Activated CD4-positive, alpha-beta memory T cell treated with anti-CD3 and anti-CD28 coated beads, Interleukin-2, amount 10 ng/mL, durations not matched to agents 7 days and 5 days (primary cell): ENCODE results near the gene CIT. TPM values are rescaled to one million over a fixed set of nuclear protein-coding genes. Genes with fewer than 3 reads are reported as not detected.
"Not testable (repeated sequence)": the region's sequence is repeated elsewhere in the genome, so short reads cannot be mapped to it uniquely, and the experiment has no call there.

Source experiments
- CTCF ChIA-PET: fragments of 350-600 bp; sonication (Branson Sonifier 250); formaldehyde crosslinking; loops from one replicate; lab custom pipeline; 2021; ENCODE audit warnings: antibody characterized with exemption, inconsistent platforms; lab: Charles Lee
- POLR2A ChIA-PET: fragments of 350-600 bp; sonication (Branson Sonifier 250); formaldehyde crosslinking; loops from one replicate; lab custom pipeline; 2021; ENCODE audit warnings: antibody characterized with exemption; lab: Charles Lee
- DNase-seq: peaks from one replicate; pipeline ENCODE4 v3.0.0-alpha.2; 2020
- H3K27ac Mint-ChIP-seq: one replicate; pipeline ENCODE4 v1.8.0; 2021; ENCODE audit warnings: mild to moderate bottlenecking, mixed read lengths
- H3K27me3 Mint-ChIP-seq: one replicate; pipeline ENCODE4 v1.8.0; 2021; ENCODE audit warnings: mixed read lengths
- H3K36me3 Mint-ChIP-seq: one replicate; pipeline ENCODE4 v1.8.0; 2021; ENCODE audit warnings: low read depth, mixed read lengths
- H3K4me1 Mint-ChIP-seq: one replicate; pipeline ENCODE4 v1.8.0; 2021; ENCODE audit warnings: mixed read lengths
- H3K4me3 Mint-ChIP-seq: one replicate; pipeline ENCODE4 v1.8.0; 2021; ENCODE audit warnings: mild to moderate bottlenecking, mixed read lengths
- H3K9me3 Mint-ChIP-seq: one replicate; pipeline ENCODE4 v1.8.0; 2021; ENCODE audit warnings: mixed read lengths
- total RNA-seq, 2 experiments: library from RNA; stranded (reverse); gene quantifications; one replicate each; pipeline ENCODE4 v1.2.3, GENCODE V29; 2021

The CIT gene
- total RNA-seq, 2 experiments from 2014 or later, result 92.8 to 100 TPM

DNA sequence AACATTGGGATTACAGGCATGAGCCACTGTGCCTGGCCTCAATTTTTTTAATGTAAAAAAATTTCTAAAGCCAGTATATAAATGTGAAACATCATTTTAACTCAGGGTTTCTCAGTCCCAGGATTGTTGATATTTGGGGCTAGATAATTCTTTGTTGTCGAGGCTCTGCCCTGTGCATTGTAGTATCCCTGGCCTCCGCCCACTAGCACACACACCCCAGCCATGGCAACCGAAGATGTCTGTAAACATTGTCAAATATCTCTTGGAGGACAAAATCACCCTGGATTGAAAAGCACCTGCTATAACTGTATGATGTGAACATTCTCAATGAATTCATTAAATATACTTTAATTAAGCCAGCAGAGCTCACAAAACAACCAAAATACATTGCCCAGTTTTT lies 8.4 kb upstream of the CIT start:
- Mint-ChIP-seq H3K9me3 (no peaks in the 10 kb centered on the region), H3K4me1 (no peaks in the 10 kb centered on the region), H3K27me3 (peaks cover 40% of the 10 kb centered on the region), H3K36me3 (no peaks in the 10 kb centered on the region), H3K27ac (no peak overlapping the region), H3K4me3 (no peak overlapping the region)
- no peak for DNase-seq
- ChIA-PET CTCF (no interaction called here), POLR2A (no interaction called here)

DNA sequence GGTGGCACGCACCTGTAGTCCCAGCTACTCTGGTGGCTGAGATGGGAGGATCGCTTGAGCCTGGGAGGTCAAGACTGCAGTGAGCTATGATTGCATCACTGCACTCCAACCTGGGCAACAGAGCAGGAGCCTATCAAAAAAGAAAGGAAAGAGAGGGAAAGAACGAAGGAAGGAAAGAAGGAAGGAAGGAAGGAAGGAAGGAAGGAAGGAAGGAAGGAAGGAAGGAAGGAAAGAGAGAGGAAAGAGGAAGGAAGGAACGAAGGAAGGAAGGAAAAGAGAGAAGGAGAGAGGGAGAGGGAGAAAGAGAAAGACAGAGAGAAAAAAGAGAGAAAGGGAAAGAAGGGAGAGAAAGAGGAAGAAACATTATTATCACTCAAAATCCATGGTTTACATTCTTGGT lies 6.7 kb upstream of the CIT start:
- DNase-seq, H3K4me3 Mint-ChIP-seq, POLR2A ChIA-PET, H3K27ac Mint-ChIP-seq, H3K36me3 Mint-ChIP-seq, H3K4me1 Mint-ChIP-seq, H3K9me3 Mint-ChIP-seq: not testable (repeated sequence)
- CTCF ChIA-PET, result interaction anchor here (1.2 kb wide), 1 partner anchor 18 kb away, joined by 3 read pairs; no protein-coding TSS in a partner anchor
- peaks cover 36% of the 10 kb centered on the region for H3K27me3 Mint-ChIP-seq

DNA sequence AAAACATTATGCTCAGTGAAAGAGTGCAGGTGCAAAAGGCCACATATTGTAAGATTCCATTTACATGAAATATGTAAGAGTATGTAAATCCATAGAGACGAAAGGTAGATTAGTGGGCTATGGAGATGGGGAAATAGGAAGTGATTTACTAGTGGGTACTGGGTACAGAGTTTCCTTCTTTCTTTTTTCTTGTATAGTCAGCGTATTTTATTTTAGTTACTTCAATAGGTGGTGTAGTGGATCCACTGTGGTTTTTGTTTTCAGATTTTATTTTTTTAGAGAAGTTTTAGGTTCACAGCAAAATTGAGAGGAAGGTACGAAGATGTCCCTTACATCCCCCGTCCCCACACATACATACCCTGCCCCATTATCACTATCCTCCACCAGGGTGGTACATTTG lies 6.1 kb upstream of the CIT start:
- Mint-ChIP-seq H3K27me3 (peaks cover 37% of the 10 kb centered on the region), H3K4me1 (no peaks in the 10 kb centered on the region), H3K4me3 (no peak overlapping the region), H3K27ac (no peak overlapping the region), H3K36me3 (no peaks in the 10 kb centered on the region), H3K9me3 (no peaks in the 10 kb centered on the region)
- DNase-seq, result no peak
- POLR2A ChIA-PET, result no interaction called here
- CTCF ChIA-PET, result interaction anchor here (1.2 kb wide), 1 partner anchor 19 kb away, joined by 3 read pairs; no protein-coding TSS in a partner anchor

DNA sequence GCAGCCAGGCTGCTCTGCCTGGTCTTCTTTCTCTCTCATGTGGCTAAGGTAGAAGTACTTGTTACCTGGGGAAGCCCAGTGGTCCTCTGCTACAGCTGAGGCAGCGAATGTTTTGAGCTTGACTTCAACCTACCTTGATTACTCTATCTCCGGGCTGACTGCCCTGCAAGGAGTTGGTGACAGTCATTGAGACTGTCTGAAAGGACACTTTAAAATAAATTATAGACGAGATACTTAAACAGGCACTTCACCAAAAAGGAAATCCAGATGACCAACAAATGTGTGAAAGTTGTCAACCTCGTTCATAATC lies 474 bp upstream of the CIT start:
- H3K9me3 Mint-ChIP-seq, result no peaks in the 10 kb centered on the region
- peaks cover 31% of the 10 kb centered on the region for H3K36me3 Mint-ChIP-seq
- DNase-seq, result no peak
- peak overlapping the region; percentile 54 for H3K27ac Mint-ChIP-seq
- ChIA-PET POLR2A (interaction anchor here (1.5 kb wide), 1 partner anchor 9 kb away, joined by 4 read pairs; no protein-coding TSS in a partner anchor), CTCF (interaction anchor here (1.0 kb wide), 1 partner anchor 104 kb away, joined by 3 read pairs; no protein-coding TSS in a partner anchor)
- H3K4me1 Mint-ChIP-seq, result peaks cover 25% of the 10 kb centered on the region
- peak overlapping the region; percentile 98 for H3K4me3 Mint-ChIP-seq
- H3K27me3 Mint-ChIP-seq, result peaks cover 20% of the 10 kb centered on the region

DNA sequence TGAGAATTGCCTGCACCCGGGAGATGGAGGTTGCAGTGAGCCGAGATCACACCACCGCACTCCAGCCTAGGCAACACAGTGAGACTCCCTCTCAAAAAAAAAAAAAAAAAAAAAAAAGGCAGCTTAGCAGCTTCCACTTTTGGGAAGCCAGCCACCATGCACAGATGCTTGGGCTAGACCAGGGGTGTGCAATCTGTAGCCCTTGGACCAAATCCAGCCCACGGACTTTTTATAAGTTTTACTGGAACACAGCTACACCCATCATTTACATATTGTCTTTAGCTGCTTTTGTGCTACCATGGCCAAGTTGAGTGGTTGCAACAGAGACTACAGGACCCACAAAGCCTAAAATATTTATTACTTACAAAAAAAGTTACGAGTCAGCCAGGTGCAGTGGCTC lies 6.7 kb downstream of the CIT start:
- DNase-seq, result no peak
- Mint-ChIP-seq H3K4me1 (peaks cover 12% of the 10 kb centered on the region), H3K27ac (no peak overlapping the region), H3K9me3 (no peaks in the 10 kb centered on the region), H3K4me3 (no peak overlapping the region), H3K36me3 (peaks cover 66% of the 10 kb centered on the region), H3K27me3 (no peaks in the 10 kb centered on the region)
- ChIA-PET CTCF (no interaction called here), POLR2A (no interaction called here)

DNA sequence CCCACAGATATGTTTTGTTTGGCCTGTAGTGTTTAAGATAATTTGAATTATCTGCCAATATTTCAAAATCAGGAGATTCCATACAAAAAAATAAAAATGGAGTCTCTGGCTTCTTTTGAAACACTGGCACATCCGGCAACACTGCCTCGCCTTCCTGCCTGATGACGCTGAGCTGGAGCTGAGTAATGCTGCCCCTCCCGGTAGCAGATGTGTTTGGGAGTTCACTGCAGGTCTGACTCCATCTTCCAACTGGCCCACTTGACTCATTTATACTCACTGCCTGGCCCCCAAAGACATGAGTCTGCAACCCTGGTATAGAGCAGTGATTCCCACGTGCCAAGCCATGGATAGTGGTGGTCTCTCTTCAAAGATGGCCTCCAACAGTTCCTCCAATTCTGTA lies 7.4 kb downstream of the CIT start:
- ChIA-PET CTCF (no interaction called here), POLR2A (no interaction called here)
- H3K27ac Mint-ChIP-seq, result no peak overlapping the region
- no peaks in the 10 kb centered on the region for H3K27me3 Mint-ChIP-seq
- no peaks in the 10 kb centered on the region for H3K9me3 Mint-ChIP-seq
- peaks cover 5% of the 10 kb centered on the region for H3K4me1 Mint-ChIP-seq
- DNase-seq, result no peak
- peaks cover 66% of the 10 kb centered on the region for H3K36me3 Mint-ChIP-seq
- no peak overlapping the region for H3K4me3 Mint-ChIP-seq

DNA sequence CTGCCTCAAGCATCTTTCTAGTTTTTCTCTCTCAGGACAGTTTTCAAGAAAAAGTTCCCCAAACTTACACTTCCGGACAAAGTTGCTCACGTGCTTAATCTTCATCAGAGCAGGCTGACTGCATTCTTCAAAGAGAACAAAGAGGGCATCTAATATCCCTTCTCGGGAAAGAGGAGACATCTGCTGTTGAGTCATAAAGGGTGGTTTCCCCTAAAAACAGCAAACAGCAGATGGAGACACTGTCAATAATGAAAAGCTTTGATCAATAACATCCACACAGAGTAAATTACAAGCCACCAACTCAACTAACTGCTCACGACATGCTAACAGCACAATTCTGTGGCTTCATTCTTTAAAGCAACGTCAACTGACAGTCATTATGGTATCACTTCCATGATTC lies 8.1 kb downstream of the CIT start:
- Mint-ChIP-seq H3K27me3 (no peaks in the 10 kb centered on the region), H3K4me3 (no peak overlapping the region), H3K27ac (no peak overlapping the region), H3K36me3 (peaks cover 68% of the 10 kb centered on the region), H3K4me1 (peaks cover 5% of the 10 kb centered on the region), H3K9me3 (no peaks in the 10 kb centered on the region)
- no peak for DNase-seq
- ChIA-PET CTCF (no interaction called here), POLR2A (interaction anchor here (1.1 kb wide), 1 partner anchor 8 kb away, joined by 4 read pairs; the partner anchor contains the start of gene CIT)

DNA sequence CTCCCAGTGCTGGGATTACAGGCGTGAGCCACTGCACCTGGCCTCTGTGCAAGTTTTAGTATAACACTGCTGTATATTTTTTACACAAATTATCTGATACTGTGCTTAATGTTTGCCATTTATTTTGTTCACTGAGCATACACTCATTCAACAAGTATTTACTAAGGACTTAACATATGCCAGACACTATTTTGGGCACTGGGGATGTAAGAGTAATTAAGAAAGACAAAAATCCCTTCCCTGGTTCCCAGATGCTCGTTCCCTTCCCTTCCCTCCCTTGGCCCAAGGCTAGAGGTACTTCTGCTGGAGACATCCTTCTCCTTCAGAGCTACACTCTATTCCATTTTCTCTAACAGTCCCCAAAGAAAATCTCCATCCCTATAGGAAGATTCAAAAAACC lies 12.5 kb downstream of the CIT start:
- no peak overlapping the region for H3K27ac Mint-ChIP-seq
- H3K27me3 Mint-ChIP-seq, result no peaks in the 10 kb centered on the region
- H3K36me3 Mint-ChIP-seq, result peaks cover 56% of the 10 kb centered on the region
- H3K4me1 Mint-ChIP-seq, result peaks cover 3% of the 10 kb centered on the region
- CTCF ChIA-PET, result interaction anchor here (1.6 kb wide), 1 partner anchor 216 kb away, joined by 4 read pairs; no protein-coding TSS in a partner anchor
- POLR2A ChIA-PET, result no interaction called here
- no peak overlapping the region for H3K4me3 Mint-ChIP-seq
- H3K9me3 Mint-ChIP-seq, result no peaks in the 10 kb centered on the region
- no peak for DNase-seq

DNA sequence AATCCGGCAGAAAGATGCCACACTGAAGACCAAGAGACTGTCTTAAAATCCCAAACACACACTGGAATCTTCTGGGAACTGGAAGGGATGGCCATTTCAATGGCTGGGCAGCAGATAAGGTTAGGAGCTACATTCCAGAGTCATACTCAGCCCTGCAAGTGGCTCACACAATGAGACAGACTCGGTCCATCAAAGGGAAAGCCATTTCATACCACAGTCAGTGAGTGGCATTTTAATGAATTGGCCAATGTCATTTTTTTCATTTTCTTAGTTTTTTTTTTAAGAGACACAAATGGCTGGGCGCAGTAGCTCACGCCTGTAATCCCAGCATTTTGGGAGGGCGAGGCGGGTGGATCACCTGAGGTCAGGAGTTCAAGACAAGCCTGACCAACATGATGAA lies 17.9 kb downstream of the CIT start:
- no peak for DNase-seq
- no peaks in the 10 kb centered on the region for H3K9me3 Mint-ChIP-seq
- peaks cover 3% of the 10 kb centered on the region for H3K4me1 Mint-ChIP-seq
- POLR2A ChIA-PET, result no interaction called here
- CTCF ChIA-PET, result no interaction called here
- H3K4me3 Mint-ChIP-seq, result no peak overlapping the region
- no peaks in the 10 kb centered on the region for H3K27me3 Mint-ChIP-seq
- H3K27ac Mint-ChIP-seq, result no peak overlapping the region
- H3K36me3 Mint-ChIP-seq, result peaks cover 46% of the 10 kb centered on the region

DNA sequence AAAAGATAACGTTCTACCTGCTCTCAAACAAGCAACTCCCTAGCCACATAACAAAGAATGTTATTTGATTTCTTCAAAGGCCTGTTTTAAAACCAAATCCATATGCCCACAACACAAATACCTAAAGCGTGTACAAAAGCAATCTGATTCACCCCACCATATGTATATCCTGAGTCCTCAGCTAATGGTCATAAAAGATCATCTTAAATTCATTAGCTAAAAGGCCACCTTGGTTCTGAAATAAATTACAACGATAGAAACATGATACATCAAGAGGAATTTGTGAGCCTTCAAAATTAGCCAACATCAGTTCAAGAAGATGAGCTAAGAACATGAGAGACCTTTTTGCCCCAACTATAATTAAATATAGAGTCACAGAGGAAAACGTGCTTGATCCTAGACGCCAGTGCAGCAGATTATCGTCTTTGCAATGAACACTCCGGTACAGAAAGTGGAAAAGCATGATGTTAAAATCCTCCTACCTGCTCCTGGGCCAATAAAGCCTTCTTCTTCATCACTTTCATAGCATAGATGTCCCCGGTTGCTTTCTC lies 20.0 kb downstream of the CIT start:
- no peak overlapping the region for H3K27ac Mint-ChIP-seq
- peaks cover 3% of the 10 kb centered on the region for H3K4me1 Mint-ChIP-seq
- H3K4me3 Mint-ChIP-seq, result no peak overlapping the region
- CTCF ChIA-PET, result no interaction called here
- H3K36me3 Mint-ChIP-seq, result peaks cover 42% of the 10 kb centered on the region
- H3K9me3 Mint-ChIP-seq, result no peaks in the 10 kb centered on the region
- DNase-seq, result no peak
- POLR2A ChIA-PET, result no interaction called here
- H3K27me3 Mint-ChIP-seq, result no peaks in the 10 kb centered on the region

DNA sequence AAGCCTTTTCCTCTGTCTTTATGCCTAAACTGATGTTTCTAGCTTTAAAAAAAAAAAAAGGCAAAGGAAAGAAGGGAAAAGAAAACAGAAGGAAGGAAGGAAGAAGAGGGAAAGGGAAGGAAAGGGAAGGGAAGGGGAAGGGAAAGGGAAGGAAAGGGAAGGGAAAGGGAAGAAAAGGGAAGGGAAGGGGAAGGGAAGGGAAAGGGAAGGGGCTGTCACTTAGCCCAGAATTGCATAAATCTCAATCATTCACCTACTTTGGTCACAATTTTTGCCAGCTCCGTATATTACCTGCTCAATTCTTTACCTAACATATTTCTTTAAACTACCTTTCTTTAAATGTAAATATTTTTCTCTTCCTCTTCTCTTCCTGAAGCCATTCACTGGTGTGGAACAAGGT lies 26.8 kb downstream of the CIT start:
- H3K4me1 Mint-ChIP-seq, result no peaks in the 10 kb centered on the region
- no peak overlapping the region for H3K27ac Mint-ChIP-seq
- no peaks in the 10 kb centered on the region for H3K27me3 Mint-ChIP-seq
- ChIA-PET POLR2A (no interaction called here), CTCF (no interaction called here)
- DNase-seq, result no peak
- H3K4me3 Mint-ChIP-seq, result no peak overlapping the region
- no peaks in the 10 kb centered on the region for H3K9me3 Mint-ChIP-seq
- peaks cover 51% of the 10 kb centered on the region for H3K36me3 Mint-ChIP-seq

DNA sequence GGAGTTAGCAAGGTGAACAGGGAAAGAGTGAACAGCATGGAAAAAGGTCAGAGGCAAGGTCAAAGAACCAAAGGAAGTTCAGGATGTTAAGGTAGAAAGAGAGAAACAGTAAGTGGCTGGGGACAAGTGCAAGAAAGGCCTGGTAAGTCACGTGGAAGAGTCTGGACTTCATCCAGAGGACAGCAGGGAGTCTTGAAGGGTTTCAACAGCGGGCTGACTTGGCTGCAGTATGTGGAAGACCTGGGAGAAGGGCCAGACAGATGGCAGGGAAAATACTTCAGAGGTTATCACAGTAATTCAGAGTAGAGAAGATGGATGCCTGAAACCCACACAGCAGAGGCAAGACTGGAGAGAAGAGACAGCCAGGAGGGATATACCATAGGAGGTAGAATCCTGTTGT lies 34.0 kb downstream of the CIT start:
- H3K27me3 Mint-ChIP-seq, result no peaks in the 10 kb centered on the region
- ChIA-PET POLR2A (no interaction called here), CTCF (no interaction called here)
- no peaks in the 10 kb centered on the region for H3K4me1 Mint-ChIP-seq
- H3K27ac Mint-ChIP-seq, result no peak overlapping the region
- H3K4me3 Mint-ChIP-seq, result no peak overlapping the region
- peaks cover 79% of the 10 kb centered on the region for H3K36me3 Mint-ChIP-seq
- peaks cover 3% of the 10 kb centered on the region for H3K9me3 Mint-ChIP-seq
- no peak for DNase-seq

DNA sequence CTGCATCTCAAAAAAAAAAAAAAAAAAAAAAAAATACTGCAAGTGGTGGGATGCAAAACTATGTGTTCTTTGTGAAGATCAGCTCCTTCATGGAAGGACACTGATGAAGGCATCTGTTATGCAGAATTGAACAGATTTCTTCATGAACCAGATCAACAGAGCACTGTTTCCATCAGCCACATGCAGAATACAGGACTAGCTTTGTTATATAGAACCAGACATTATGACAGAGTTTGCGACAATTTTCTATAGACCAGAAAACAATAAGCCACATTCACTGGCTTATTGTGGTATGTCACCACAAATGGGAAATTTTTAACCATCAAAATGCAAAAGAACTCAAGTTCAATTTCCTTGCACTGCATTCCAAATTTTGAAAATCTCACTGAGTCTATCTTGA lies 34.7 kb downstream of the CIT start:
- H3K27ac Mint-ChIP-seq, result no peak overlapping the region
- H3K4me1 Mint-ChIP-seq, result no peaks in the 10 kb centered on the region
- no peaks in the 10 kb centered on the region for H3K27me3 Mint-ChIP-seq
- H3K4me3 Mint-ChIP-seq, result no peak overlapping the region
- ChIA-PET POLR2A (no interaction called here), CTCF (no interaction called here)
- no peak for DNase-seq
- H3K9me3 Mint-ChIP-seq, result peaks cover 3% of the 10 kb centered on the region
- H3K36me3 Mint-ChIP-seq, result peaks cover 73% of the 10 kb centered on the region

DNA sequence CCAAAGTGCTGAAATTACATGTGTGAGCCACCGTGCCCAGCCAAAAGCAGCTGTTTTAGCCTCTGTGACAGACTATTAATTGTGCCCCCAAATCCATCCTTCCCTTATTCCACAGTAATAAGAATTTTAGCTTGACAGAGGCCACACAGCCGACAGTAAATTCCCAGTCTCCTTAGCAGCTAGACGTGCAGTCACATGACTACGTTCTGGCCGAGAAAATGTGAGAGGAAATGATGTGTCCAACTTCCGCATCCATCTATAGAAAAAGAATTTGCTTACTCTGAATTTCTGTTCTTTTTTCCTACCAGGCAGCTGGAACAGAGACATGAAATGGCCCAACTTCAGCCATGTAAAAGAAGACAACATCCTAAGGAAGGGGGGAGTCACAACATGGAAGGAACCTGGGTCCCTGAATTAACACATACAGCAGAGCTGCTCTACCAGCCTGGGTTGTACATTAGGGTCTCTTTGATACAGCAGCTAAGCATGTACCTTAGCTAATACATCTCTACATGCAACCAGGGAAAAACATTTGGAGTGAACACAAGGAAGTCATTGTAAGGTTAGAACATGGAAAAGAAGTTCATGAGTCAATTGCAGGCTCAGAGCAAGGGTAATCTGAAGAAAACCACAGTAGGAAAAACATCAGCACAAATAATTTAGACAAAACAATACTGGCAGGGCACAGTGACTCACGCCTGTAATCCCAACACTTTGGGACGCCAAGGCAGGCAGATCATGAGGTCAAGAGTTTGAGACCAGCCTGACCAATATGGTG lies 35.5 kb downstream of the CIT start:
- Mint-ChIP-seq H3K4me1 (no peaks in the 10 kb centered on the region), H3K27me3 (no peaks in the 10 kb centered on the region), H3K9me3 (peaks cover 3% of the 10 kb centered on the region), H3K4me3 (no peak overlapping the region), H3K27ac (no peak overlapping the region), H3K36me3 (peaks cover 74% of the 10 kb centered on the region)
- ChIA-PET CTCF (no interaction called here), POLR2A (no interaction called here)
- no peak for DNase-seq
